HepG2 (cell line): ENCODE measurements around the gene FABP1. TPM values are rescaled to one million over a fixed set of nuclear protein-coding genes. Genes with fewer than 3 reads are reported as not detected.
A peak's percentile ranks its signal among the peaks of the same experiment; 100 is the strongest.

Source experiments
- ATF7 ChIP-seq, 2 experiments: fragments of 450-650 bp in 1 of 2; sonication (generic) in 1 of 2; formaldehyde crosslinking in 1 of 2; IDR thresholded peaks; 2 replicates each; pipeline versions ENCODE4 v1.4.0 to v1.6.1; 2016 to 2020; ENCODE audit warnings: antibody characterized with exemption in 1 of 2, mild to moderate bottlenecking in 1 of 2, missing genetic modification reagents in 1 of 2
- CHD4 ChIP-seq: fragments of 200-600 bp; sonication (generic); IDR thresholded peaks from 2 replicates; pipeline ENCODE4 v1.7.0; 2017; ENCODE audit warnings: mild to moderate bottlenecking, low read length, borderline replicate concordance
- EHMT2 ChIP-seq: fragments of 200-600 bp; sonication (generic); IDR thresholded peaks from 2 replicates; pipeline ENCODE4 v1.7.0; 2017; ENCODE audit warnings: antibody characterized with exemption, low read depth, low read length, borderline replicate concordance
- NAIF1 ChIP-seq: sonication (generic); formaldehyde crosslinking; IDR thresholded peaks from 2 replicates; pipeline ENCODE4 v1.5.0; 2020; ENCODE audit warnings: mild to moderate bottlenecking, missing genetic modification reagents, borderline replicate concordance
- PLRG1 ChIP-seq: fragments of 450-650 bp; conservative IDR thresholded peaks from 2 replicates; pipeline ENCODE4 v1.6.1; 2016
- POLR2A ChIP-seq, 2 experiments: IDR thresholded peaks; 2 replicates each; pipeline ENCODE4 v1.6.1; 2011; ENCODE audit warnings: low read depth in 2 of 2, low read length in 2 of 2, mild to moderate bottlenecking in 1 of 2, moderate library complexity in 1 of 2; ENCODE audit not compliant: insufficient read depth in 1 of 2
- POLR2AphosphoS2 ChIP-seq: IDR thresholded peaks from 2 replicates; pipeline ENCODE4 v1.6.1; 2011; ENCODE audit warnings: low read depth, low read length, improper control_type of control experiment
- RBFOX2 ChIP-seq: fragments of 200-400 bp; formaldehyde crosslinking; IDR thresholded peaks from 2 replicates; pipeline ENCODE4 v1.6.1; 2017; ENCODE audit warnings: low read depth, mild to moderate bottlenecking, low read length
- RBM39 ChIP-seq: fragments of 200-400 bp; formaldehyde crosslinking; IDR thresholded peaks from one replicate; pipeline ENCODE4 v1.6.1; 2018; ENCODE audit warnings: antibody characterized with exemption, mild to moderate bottlenecking, low read depth, low read length; ENCODE audit not compliant: poor library complexity, severe bottlenecking
- SETDB1 ChIP-seq: sonication (generic); formaldehyde crosslinking; IDR thresholded peaks from 2 replicates; pipeline ENCODE4 v1.5.1; 2020; ENCODE audit warnings: missing genetic modification reagents, mild to moderate bottlenecking, borderline replicate concordance
- TBX3 ChIP-seq: fragments of 450-650 bp; IDR thresholded peaks from 2 replicates; pipeline ENCODE4 v1.6.1; 2017; ENCODE audit warnings: antibody characterized with exemption, mild to moderate bottlenecking, inconsistent platforms, borderline replicate concordance
- UBTF ChIP-seq: sonication (generic); formaldehyde crosslinking; IDR thresholded peaks from 2 replicates; pipeline ENCODE4 v1.4.0; 2020; ENCODE audit warnings: mild to moderate bottlenecking, missing genetic modification reagents
- ZNF280D ChIP-seq: sonication (generic); formaldehyde crosslinking; IDR thresholded peaks from 2 replicates; pipeline ENCODE4 v1.5.1; 2020; ENCODE audit warnings: mild to moderate bottlenecking, missing genetic modification reagents
- ZNF512 ChIP-seq: sonication (generic); formaldehyde crosslinking; IDR thresholded peaks from 2 replicates; pipeline ENCODE4 v1.4.0; 2020; ENCODE audit warnings: mild to moderate bottlenecking, missing genetic modification reagents
- ZNF605 ChIP-seq: sonication (generic); formaldehyde crosslinking; IDR thresholded peaks from 2 replicates; pipeline ENCODE4 v1.8.0; 2022; ENCODE audit warnings: mild to moderate bottlenecking, missing genetic modification reagents
- ZNF614 ChIP-seq: IDR thresholded peaks from 2 replicates; pipeline ENCODE4 v1.6.1; 2018; ENCODE audit warnings: missing biosample characterization, missing genetic modification reagents, inconsistent platforms, borderline replicate concordance
- polyA plus RNA-seq, 8 experiments: library from polyadenylated mRNA; depleted of rRNA in 3 of 8; stranded (reverse) in 7 of 8; unstranded in 1 of 8; fragments of >200 nt; fragmentation: Illumina TruSeq in 4 of 8; extraction: Trizol in 4 of 8; gene quantifications; 2 replicates each; pipeline versions ENCODE4 v1.2.1 to v1.2.3, GENCODE V29; 2011 to 2016; ENCODE audit warnings: low read depth in 4 of 8, missing spikeins in 1 of 8, mixed read lengths in 1 of 8; ENCODE audit not compliant: insufficient read depth in 1 of 8
- total RNA-seq, 5 experiments: library from RNA; depleted of rRNA; stranded (reverse); fragments of >200 nt; fragmentation: Illumina TruSeq; extraction: Trizol; gene quantifications; 2 replicates each; pipeline ENCODE4 v1.2.3, GENCODE V29; 2016; ENCODE audit warnings: low read depth in 1 of 5
- TF ChIP-seq, protein P1 (sequence below): sonication (generic); formaldehyde crosslinking; IDR thresholded peaks from 2 replicates; pipeline ENCODE4 v1.4.0; 2020; ENCODE audit warnings: mild to moderate bottlenecking, missing genetic modification reagents, borderline replicate concordance
- TF ChIP-seq, protein P2 (sequence below): sonication (generic); formaldehyde crosslinking; IDR thresholded peaks from 2 replicates; pipeline ENCODE4 v1.4.0; 2020; ENCODE audit warnings: missing genetic modification reagents; ENCODE audit errors: not compliant biosample characterization

FABP1 gene
- total and polyA plus RNA-seq, 2 of the 13 experiments (the other 11 are each of a cell fraction or from before 2014, with no cell fraction given), result 644 to 1,608 TPM

- TF ChIP-seq, protein P1, sequence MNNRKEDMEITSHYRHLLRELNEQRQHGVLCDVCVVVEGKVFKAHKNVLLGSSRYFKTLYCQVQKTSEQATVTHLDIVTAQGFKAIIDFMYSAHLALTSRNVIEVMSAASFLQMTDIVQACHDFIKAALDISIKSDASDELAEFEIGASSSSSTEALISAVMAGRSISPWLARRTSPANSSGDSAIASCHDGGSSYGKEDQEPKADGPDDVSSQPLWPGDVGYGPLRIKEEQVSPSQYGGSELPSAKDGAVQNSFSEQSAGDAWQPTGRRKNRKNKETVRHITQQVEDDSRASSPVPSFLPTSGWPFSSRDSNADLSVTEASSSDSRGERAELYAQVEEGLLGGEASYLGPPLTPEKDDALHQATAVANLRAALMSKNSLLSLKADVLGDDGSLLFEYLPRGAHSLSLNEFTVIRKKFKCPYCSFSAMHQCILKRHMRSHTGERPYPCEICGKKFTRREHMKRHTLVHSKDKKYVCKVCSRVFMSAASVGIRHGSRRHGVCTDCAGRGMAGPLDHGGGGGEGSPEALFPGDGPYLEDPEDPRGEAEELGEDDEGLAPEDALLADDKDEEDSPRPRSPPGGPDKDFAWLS (CRISPR knock-in tag), result no peak
- peak; percentile 11; the same call in 1 of the 2 replicates for TF ChIP-seq ZNF605
- no peak for TF ChIP-seq ZNF512
- TF ChIP-seq TBX3, result no peak
- TF ChIP-seq RBFOX2, result no peak; the same call in 1 of the 2 replicates
- TF ChIP-seq ATF7 (IDR thresholded peaks at IDR 0.05), result no peak
- no peak for TF ChIP-seq ATF7 (CRISPR knock-in tag; IDR thresholded peaks at IDR 0.05)
- no peak for TF ChIP-seq RBM39
- TF ChIP-seq UBTF, result peak; percentile 28; the same call in 1 of the 2 replicates
- no peak for TF ChIP-seq CHD4
- no peak for TF ChIP-seq NAIF1 (CRISPR knock-in tag)
- no peak for TF ChIP-seq POLR2A (IDR thresholded peaks at IDR 0.05; ENCODE audit: insufficient read depth in 1 of 2, low read depth in 2 of 2, low read length in 2 of 2)
- TF ChIP-seq SETDB1 (CRISPR knock-in tag), result 0 out of 2 replicates have a peak, but pooled peaks have one; percentile 47
- TF ChIP-seq ZNF280D (CRISPR knock-in tag), result no peak
- TF ChIP-seq, protein P2, sequence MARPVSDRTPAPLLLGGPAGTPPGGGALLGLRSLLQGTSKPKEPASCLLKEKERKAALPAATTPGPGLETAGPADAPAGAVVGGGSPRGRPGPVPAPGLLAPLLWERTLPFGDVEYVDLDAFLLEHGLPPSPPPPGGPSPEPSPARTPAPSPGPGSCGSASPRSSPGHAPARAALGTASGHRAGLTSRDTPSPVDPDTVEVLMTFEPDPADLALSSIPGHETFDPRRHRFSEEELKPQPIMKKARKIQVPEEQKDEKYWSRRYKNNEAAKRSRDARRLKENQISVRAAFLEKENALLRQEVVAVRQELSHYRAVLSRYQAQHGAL (CRISPR knock-in tag), result no peak
- no peak for TF ChIP-seq PLRG1
- TF ChIP-seq ZNF614, result no peak
- TF ChIP-seq POLR2AphosphoS2, result no peak
- no peak for TF ChIP-seq EHMT2
Measured at GRCh38 chr2:88125924-88126771, 1.7 kb downstream of the FABP1 start (continued).
